T-helper 2 cell (primary cell): ENCODE measurements around the gene PLSCR4.
"Not testable (repeated sequence)": the region's sequence is repeated elsewhere in the genome, so short reads cannot be mapped to it uniquely, and the experiment has no call there.

ENCODE experiments used
- DNase-seq, 5 experiments: peaks; one replicate each; pipeline versions ENCODE4 v3.0.0 to v3.0.0-alpha.2; 2012 to 2022

The PLSCR4 gene

GRCh38 chr3:146246526-146246925 lies 4.4 kb downstream of the PLSCR4 start:
- DNase-seq, result no peak

- no peak for DNase-seq
Measured at GRCh38 chr3:146243559-146243958, 7.3 kb downstream of the PLSCR4 start.

DNA sequence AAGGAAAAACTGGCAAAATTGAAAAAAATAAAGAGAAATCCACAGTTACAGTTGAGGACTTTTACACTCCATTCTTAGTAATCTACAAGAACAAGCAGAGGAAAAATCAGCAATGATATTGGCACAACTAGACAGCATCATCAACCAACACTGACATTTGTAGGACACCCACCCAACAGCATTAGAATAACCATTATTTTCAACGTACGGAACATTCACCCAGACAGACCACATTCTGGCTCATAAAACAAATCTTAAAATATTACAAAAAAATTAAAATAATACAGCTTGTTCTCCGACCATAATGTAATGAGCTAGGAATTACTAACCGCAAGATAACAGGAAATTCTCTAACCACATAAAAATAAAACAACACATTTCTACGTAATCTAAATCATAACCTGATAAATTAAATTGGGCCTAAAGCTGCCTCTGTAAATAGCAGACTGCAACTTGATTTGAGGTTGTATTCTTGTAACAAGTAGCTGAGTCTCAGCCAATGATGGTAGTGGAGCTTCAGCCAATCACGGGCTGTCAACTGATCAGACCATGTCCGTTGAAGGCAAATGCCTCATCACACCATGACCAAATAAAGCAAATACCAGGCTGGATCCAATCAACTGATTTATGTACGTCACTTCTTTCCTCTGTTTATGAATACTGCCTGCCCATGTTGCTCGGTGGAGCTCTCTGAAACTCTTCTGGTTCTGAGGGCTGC lies 9.2 kb downstream of the PLSCR4 start:
- DNase-seq, result no peak

- no peak for DNase-seq
Measured at GRCh38 chr3:146233487-146233886, 17.4 kb downstream of the PLSCR4 start.

DNA sequence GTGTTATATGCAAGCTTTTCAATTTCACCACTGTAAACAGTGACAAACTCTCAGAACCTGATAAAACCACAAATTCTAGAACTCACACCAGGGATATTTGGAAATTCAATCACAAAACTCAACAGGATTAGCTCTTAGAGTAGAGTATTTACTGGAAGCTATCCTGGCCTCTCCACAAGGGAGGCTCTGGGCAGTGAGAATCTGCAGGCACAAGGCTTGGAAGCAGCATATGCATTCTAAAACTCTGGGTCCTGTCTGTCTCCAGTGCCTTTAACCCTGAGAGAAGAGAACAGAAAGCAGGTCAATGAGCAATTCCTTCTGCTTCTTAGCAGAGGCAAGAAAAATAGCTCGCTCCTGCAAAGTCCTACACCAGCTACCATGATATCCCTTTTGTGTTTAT lies 23.4 kb downstream of the PLSCR4 start:
- DNase-seq, result no peak

- DNase-seq, result no peak
Measured at GRCh38 chr3:146226881-146227280, 24.0 kb downstream of the PLSCR4 start.

GRCh38 chr3:146225458-146225857 lies 25.4 kb downstream of the PLSCR4 start:
- not testable (repeated sequence) for DNase-seq

- DNase-seq, result no peak
Measured at GRCh38 chr3:146223401-146224373, 27.2 kb downstream of the PLSCR4 start.

DNA sequence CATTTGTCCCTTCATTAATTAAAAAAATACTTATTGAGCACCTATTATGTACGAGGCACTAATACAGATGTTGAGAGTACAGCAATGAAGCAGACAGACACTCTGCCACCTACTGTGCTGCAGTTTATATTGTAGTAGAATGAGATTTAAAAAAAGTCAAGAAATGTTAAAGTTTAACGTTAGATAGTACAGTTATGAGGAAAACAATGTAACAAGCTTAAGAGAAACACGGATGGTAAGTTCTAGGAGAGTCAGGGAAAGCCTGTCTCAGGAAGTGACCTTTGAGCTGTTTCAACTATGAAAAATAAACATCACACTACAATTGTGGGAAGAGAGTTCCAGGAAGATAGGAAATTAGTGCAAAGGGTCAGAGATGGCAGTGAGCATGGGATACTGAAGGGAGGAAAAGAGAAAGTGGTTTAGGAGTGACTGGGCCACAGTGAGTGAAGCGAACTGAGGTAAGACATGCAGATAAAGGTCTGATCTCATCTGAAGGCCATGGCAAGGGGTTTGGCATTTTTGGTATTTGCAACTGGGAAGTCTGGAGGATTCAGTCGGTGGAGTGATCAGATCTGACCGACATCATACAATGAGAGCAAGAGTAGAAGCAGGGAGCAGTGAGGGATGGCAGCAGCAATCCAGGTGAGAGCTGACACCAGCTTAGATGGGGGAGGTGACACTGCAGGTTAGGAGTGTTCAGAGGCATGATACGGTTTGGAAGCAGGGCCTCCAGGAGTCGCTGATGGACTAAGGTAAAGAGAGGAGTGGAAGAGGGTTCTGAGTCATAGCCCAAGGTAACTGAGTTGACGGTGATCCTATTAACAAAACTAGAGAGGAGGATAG lies 28.5 kb downstream of the PLSCR4 start:
- DNase-seq, result no peak

- no peak for DNase-seq
Measured at GRCh38 chr3:146221276-146221675, 29.6 kb downstream of the PLSCR4 start.

GRCh38 chr3:146218880-146219866 lies 31.7 kb downstream of the PLSCR4 start:
- peak in 2 of 5 experiments; percentile 1 to 22 for DNase-seq

GRCh38 chr3:146217324-146217723 lies 33.6 kb downstream of the PLSCR4 start:
- DNase-seq, result no peak

GRCh38 chr3:146214493-146214892 lies 36.4 kb downstream of the PLSCR4 start:
- DNase-seq, result no peak

GRCh38 chr3:146209371-146209770 lies 41.5 kb downstream of the PLSCR4 start:
- no peak for DNase-seq

- no peak for DNase-seq
Measured at GRCh38 chr3:146203776-146204175, 47.1 kb downstream of the PLSCR4 start.

DNA sequence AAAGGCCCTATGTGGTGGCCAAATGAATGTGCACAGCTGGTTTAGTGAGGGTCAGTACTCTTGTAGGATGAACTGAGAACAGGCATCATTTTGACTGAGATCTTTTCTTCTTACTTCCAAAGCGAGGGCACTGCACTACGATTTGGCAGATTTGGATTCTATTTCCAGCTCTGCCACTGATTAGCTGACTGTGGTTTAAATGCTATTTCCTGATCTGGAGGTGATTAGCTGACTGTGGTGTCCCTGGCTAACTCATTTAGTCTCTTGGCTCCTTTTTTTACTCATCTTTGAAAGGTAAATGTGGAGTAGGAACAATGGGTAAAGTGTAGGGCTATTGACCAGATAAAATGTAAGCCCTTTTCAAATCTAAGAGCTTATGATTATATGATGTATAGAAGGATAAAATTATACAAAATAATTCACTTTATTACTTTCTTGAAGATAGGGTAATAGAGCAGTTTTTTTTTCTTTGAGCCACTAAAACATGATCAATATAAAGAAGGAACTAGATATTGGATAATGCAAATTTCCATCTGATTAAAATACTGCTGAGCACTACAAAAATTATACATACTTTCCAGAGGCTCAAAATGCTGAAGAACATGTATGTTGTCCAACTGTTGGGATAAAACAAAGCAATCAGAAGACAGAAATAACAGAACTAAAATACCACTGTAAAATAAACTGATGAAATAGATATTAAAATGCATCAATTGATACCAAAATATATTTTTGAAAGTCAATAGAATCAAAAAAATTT lies 50.3 kb downstream of the PLSCR4 start:
- DNase-seq, result no peak

GRCh38 chr3:146199762-146200161 lies 51.1 kb downstream of the PLSCR4 start:
- DNase-seq, result no peak

DNA sequence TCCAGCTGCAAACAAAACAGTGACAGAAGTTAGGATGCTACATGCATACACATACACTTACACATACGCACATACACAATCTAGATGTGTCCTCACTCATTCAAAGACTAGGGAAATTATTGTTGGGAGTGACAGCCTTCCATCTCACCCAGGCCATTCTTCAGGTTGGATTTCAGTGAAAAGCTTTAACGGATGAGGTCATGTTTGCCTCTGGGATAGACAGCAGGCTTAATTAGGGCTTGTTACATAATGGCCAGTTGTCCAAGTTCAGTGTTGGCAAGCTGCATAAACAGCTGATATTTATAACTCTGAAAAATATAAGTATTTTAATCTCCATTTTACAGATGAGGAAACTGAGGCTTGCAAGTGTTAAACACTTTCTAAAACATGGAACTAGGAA lies 54.1 kb downstream of the PLSCR4 start:
- DNase-seq, result no peak

- no peak for DNase-seq
Measured at GRCh38 chr3:146195605-146196004, 55.3 kb downstream of the PLSCR4 start.

DNA sequence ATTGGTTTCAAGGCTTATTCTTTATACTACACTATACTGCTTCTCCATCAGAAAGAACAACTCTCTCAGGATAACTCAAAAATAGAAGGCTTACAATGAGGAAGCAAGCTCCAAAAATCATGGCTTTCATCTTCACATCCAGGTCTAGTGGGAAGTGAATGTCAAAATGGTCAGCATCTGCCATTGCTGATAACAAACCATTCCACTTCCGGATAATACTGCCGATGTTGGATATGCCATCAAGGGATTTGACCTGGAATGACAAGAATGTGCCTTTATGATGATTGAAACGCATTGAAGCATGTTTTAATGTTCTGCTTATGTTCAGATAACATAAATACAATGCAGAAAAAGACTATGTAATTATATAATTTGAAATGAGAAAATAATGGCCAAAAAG lies 55.9 kb downstream of the PLSCR4 start:
- DNase-seq, result no peak

- no peak for DNase-seq
Measured at GRCh38 chr3:146191051-146191450, 59.9 kb downstream of the PLSCR4 start.
